Cardiac fibroblast (primary cell): Measurements from ENCODE around the gene CD2BP2.
A peak's percentile ranks its signal among the peaks of the same experiment; 100 is the strongest.
"Not testable (repeated sequence)": the region's sequence is repeated elsewhere in the genome, so short reads cannot be mapped to it uniquely, and the experiment has no call there.

ENCODE experiments used
- DNase-seq, 2 donors: peaks; one replicate each; pipeline versions ENCODE4 v3.0.0 to v3.0.0-alpha.2; 2010; ENCODE audit warnings: low read depth in 2 of 2
- H3K4me3 ChIP-seq, 2 donors: replicated peaks in 1 of 2; 1 replicate in 1 of 2; 2 replicates in 1 of 2; pipeline ENCODE4 v1.5.1; 2011; ENCODE audit warnings: low read depth in 2 of 2, low read length in 2 of 2, mild to moderate bottlenecking in 2 of 2, moderate library complexity in 1 of 2
- TF ChIP-seq, protein P1 (sequence below): IDR thresholded peaks from one replicate; pipeline ENCODE4 v1.5.1; 2011; ENCODE audit warnings: low read depth, mild to moderate bottlenecking, low read length, inconsistent platforms

Gene CD2BP2

DNA sequence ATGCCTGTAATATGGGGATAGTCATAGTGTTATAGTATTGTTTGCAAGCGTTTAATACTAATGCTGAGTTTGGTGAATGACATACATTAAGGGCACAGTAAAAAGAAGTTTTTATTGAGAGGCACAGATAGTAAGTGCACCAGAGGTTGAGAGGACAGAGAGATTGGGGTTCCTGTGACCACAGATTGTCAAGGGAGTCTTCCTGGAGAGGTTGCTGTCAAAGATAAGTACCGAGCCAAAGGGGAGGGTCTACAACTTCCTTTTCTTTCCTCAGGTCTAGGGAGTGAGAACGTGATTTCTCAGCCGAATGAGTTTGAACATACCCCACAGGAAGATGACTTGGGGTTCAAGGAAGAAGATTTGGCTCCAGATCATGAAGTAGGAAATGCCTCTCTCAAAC, 41.9 kb upstream of the CD2BP2 start:
- H3K4me3 ChIP-seq: no peak overlapping the region
- TF ChIP-seq, protein P1, sequence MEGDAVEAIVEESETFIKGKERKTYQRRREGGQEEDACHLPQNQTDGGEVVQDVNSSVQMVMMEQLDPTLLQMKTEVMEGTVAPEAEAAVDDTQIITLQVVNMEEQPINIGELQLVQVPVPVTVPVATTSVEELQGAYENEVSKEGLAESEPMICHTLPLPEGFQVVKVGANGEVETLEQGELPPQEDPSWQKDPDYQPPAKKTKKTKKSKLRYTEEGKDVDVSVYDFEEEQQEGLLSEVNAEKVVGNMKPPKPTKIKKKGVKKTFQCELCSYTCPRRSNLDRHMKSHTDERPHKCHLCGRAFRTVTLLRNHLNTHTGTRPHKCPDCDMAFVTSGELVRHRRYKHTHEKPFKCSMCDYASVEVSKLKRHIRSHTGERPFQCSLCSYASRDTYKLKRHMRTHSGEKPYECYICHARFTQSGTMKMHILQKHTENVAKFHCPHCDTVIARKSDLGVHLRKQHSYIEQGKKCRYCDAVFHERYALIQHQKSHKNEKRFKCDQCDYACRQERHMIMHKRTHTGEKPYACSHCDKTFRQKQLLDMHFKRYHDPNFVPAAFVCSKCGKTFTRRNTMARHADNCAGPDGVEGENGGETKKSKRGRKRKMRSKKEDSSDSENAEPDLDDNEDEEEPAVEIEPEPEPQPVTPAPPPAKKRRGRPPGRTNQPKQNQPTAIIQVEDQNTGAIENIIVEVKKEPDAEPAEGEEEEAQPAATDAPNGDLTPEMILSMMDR: no peak
- no peak for DNase-seq

DNA sequence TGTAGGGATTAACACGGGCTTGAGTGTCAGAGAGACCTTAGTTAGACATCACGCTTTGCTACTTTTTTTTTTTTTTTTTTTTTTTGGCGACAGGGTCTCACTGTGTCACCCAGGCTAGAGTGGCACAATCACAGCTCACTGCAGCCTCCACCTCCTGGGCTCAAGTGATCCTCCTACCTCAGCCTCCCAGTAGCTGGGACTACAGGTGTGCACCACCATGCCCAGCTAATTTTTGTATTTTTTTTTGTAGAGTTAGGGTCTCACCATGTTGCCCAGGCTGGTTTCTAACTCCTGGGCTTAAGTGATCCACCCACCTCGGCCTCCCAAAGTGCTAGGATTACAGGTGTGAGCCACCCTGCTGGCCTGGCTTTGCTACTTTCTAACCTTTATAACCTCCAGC, 41.5 kb upstream of the CD2BP2 start:
- H3K4me3 ChIP-seq, DNase-seq: not testable (repeated sequence)

DNA sequence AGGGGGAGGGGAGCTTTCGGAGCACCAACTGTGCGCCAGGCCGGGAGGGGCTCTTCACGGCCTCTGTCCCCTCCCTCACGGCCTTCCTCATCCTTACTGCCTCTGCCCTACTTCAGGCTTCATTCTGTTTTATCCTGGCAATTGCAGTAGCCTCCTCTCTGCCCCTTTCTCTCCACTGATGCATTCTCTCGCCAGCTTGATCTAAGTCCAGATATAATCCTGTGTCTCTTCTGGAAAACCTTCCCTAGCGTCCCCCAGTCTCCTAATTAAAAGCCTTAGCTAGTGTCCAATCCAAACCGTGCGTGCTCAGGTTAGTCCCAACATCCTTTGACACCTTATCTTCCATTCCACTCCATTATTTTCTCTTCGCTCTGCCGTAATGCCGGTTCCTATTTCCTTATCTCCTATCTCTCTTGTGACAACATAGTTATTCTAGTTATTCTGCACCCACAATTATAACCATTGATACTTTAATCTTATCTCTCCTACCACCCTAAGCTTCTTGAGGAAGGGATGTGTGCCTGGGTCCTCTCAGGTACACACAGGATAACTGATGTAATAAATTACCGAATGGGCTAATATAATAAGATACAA, 41.0 kb upstream of the CD2BP2 start:
- H3K4me3 ChIP-seq: peak overlapping the region; percentile 79 to 80
- DNase-seq: peak; percentile 22 to 25
- TF ChIP-seq, protein P1: no peak

DNA sequence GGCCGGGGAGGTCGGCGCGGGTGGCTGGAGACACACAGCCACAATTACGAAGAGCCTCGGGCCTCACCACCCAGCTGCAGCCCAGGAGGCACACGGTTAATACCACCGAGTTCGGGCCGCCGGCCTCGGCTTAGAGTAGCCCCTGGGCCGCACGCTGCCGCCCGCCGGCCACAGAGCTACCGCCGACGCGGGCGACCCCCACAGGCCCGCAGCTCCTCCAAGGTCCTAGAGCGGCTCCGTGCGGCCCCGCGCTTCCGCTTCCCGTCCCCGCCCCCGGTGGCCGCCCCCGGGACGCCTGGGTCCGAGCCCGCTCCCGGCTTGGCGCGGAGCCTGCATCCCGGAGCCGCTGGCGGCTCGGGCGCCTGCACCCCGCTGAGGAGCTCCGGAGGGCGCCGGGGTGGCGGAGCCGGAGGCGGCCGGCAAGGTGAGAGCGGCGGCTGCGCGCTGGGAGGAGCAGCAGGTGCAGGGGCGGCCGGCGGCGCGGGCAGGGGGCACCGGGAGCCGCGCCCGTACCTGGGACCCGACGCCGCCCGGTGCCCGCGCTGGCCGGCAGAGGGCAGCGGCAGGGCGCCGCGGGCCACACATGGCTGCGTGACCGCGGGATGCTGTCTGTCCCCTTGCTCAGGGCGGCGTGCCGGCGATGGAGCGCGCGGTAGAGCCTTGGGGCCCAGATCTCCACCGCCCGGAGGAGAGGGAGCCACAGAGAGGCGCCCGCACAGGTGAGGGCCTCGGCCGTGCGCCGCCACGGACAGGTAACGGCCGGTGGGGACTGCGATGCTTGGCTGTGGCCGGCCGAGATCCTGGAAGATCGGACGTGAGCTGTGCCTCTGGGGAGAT, 40.3 kb upstream of the CD2BP2 start, which contains the start of gene ZNF48:
Gene ZNF48 (plus strand): TSS at position 266 of the 837 bp plus-strand sequence. CDS start 375 bp downstream, at position 641.
- H3K4me3 ChIP-seq: peak within 1 kb of the TSS; percentile 79 to 80
- peak; percentile 81 to 95 for DNase-seq
- TF ChIP-seq, protein P1: no peak

- DNase-seq: peak; percentile 25 to 67
- peak overlapping the region; percentile 59 to 80 for H3K4me3 ChIP-seq
- TF ChIP-seq, protein P1: no peak
These were observed 39.6 kb upstream of the CD2BP2 start for GRCh38 chr16:30394592-30395154.

DNA sequence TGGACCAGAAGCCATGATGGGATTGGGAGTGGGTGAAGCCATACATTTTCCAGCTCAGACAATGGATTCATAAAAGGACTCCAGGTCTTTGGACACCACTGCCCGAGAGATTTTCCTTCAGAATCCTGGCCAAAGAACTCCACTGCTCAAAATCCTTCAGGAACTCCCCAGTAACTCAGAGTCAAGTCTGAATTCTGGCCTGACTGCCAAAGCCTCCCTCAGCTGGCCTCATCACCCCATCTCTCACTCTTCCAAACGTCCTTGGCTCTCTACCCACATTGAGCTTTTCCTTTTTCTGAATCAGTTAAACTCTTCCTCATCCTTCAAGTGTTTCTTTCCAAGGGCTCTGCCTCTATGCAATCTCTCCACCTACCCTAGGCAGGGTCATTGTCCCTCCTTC, 28.4 kb upstream of the CD2BP2 start:
- TF ChIP-seq, protein P1: no peak
- H3K4me3 ChIP-seq: no peak overlapping the region
- no peak for DNase-seq
